Esophagus squamous epithelium (tissue), 4 donors: ENCODE measurements around the gene TRAK1.

Experiments used
- CTCF ChIP-seq, 6 experiments: fragments of 450-650 bp in 4 of 6; fragments of 200-600 bp in 2 of 6; sonication (generic) in 2 of 6; IDR thresholded peaks; one replicate each; pipeline ENCODE4 v1.5.1; 2016 to 2019; ENCODE audit warnings: antibody characterized with exemption in 6 of 6, mild to moderate bottlenecking in 4 of 6, moderate library complexity in 4 of 6
- POLR2A ChIP-seq, 4 donors: fragments of 450-650 bp; IDR thresholded peaks; one replicate each; pipeline ENCODE4 v1.6.1; 2017; ENCODE audit warnings: antibody characterized with exemption in 4 of 4, mild to moderate bottlenecking in 4 of 4, moderate library complexity in 3 of 4

- TF ChIP-seq CTCF (IDR thresholded peaks at IDR 0.05) (no peak), POLR2A (IDR thresholded peaks at IDR 0.05) (no peak)
These were observed 57.9 kb downstream of the TRAK1 start for GRCh38 chr3:42148982-42149432.
